GM12874 (cell line): ENCODE data around the gene CFAP45.

Source experiments
- TF ChIP-seq, protein P1 (sequence below): IDR thresholded peaks from 2 replicates; pipeline ENCODE4 v1.5.1; 2011; ENCODE audit warnings: low read depth, mild to moderate bottlenecking, control low read depth, low read length, moderate library complexity; ENCODE audit not compliant: insufficient read depth

Gene CFAP45

DNA sequence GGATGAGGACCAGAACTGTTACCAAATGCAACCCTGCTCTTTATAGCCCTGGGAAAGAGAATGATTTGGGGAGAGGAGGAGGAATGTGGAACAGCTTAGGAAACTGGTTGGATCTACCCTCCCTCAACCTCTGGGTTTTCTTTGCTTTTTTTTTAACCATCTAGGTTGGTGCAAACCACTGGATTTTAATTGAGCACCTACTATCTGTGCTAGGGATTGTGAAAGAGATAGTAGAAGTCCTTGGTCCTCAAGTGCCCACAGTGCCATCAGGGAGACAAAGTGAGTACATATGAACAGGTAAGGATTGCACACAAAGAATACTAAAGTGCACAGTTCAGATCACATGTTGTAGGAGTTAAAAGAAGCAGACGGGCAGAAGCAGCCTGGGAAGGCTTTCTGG is 20.7 kb upstream of the CFAP45 start:
- TF ChIP-seq, protein P1, sequence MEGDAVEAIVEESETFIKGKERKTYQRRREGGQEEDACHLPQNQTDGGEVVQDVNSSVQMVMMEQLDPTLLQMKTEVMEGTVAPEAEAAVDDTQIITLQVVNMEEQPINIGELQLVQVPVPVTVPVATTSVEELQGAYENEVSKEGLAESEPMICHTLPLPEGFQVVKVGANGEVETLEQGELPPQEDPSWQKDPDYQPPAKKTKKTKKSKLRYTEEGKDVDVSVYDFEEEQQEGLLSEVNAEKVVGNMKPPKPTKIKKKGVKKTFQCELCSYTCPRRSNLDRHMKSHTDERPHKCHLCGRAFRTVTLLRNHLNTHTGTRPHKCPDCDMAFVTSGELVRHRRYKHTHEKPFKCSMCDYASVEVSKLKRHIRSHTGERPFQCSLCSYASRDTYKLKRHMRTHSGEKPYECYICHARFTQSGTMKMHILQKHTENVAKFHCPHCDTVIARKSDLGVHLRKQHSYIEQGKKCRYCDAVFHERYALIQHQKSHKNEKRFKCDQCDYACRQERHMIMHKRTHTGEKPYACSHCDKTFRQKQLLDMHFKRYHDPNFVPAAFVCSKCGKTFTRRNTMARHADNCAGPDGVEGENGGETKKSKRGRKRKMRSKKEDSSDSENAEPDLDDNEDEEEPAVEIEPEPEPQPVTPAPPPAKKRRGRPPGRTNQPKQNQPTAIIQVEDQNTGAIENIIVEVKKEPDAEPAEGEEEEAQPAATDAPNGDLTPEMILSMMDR: no peak

DNA sequence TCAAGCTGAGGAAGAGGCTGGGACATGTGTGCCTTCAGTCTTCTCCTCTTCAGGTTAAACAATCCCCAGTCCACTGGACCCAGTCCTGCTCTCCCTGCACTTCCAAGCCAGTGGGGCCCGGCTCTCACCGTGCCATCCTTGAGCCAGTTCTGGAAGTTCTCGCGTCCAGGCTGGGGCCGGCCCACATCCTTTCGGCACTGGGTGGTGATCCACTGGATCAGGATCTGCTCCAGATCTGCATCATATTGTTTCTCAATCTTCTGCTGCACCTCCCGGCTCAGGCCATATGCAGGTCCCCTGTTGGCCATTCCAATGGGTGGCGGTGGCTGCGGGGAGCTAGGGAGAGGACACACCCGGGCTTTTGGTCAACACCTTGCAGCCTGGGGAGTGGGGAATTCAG is 20.2 kb upstream of the CFAP45 start:
- TF ChIP-seq, protein P1: no peak

DNA sequence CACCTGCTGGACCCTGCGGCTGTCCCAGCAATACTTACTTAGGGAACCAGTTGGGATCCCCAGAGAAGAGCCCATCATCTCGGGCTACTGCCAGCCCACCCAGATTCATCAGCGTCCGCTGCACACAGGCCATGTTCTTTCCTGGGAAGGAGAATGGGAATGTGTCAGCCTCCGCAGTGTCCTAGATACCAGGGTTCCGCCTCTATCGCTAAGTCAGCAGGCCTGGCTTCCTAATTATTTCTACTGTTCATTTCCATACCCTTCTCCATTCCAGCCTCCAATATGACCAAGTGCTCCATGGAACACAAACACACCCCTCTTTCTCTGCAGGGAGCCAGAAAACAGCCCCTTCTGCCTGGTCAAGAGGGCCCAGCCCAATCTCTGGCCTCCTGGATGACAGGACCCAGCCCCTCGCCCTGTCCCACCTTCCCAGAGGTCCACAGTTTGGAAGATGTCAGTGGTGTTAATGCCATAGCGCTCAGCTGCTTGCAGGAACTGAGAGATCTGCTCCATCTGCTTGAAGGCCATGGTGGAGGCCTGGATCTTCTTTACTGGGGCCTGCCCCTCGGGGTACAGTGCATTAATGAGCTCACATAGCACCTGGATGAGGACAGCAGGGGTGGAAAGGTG is 19.4 kb upstream of the CFAP45 start:
- TF ChIP-seq, protein P1: no peak

DNA sequence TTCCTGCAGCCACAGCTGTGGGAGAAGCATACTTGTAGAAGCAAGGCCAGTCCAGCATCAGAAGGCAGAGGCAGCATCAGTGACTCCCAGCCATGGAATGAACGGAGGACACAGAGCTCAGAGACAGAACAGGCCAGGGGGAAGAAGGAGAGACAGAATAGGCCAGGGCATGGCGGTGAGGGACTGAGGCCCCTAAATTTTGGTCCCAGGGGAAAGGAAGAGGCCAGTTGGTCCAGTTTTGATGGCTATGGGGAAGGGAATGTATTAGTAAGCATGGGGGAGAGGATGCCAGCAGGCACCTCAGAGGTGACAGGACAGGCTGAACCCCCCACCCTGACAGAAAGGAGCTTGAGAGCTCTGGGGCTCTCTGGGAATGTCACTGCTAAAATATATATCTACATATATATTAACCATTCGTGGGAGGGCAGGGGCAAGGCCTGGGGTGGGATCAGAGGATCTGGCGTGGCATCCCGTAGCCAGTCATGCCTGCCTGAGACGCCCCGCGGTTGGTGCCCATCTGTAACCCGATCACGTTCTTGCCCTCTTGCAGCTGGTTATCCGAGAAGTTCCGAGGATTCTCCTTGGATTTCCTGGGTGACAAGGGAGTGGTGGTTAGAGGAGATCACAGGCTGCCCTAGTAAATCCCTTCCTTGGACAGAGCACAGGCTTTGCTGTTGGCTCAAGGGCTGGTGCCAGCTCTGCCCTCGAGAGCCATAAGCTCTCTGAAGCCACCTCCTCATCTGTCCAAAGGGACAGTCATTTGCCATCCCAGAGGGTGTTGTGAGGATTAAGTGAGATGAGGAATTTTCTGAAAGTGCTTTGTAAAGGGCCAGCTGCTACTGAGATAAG is 18.6 kb upstream of the CFAP45 start:
- TF ChIP-seq, protein P1: no peak

DNA sequence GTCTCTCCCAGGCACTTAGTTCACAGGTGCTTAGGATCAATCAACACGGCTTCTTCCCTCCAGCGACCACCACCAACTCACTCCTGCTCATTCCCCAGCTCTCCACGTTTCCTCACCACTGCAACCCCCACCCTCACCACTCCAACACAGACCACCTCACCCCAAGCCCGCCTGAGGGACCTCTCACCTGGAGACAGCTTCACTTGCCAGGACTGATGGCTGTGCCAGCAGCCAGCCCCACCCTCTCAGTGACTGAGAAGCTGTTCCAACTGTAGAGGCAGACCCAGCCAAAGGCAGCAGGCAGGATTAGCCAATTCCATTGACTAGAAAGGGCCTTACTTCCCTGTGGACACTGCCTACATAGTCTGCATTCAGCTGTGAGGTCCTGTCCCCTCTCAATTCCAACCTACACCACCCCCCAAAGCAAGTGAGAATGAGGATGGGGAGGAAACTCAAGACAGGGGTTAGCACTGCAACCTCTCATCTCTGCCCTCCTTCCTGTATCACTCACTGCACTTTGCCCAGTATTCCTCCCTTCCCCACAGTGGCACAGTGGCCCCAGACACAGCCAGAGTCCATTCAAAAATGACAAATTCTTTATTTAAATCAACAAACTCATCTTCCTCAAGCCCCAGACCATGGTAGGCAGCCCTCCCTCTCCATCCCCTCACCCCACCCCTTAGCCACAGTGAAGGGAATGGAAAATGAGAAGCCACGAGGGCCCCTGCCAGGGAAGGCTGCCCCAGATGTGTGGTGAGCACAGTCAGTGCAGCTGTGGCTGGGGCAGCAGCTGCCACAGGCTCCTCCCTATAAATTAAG is 17.8 kb upstream of the CFAP45 start:
- TF ChIP-seq, protein P1: no peak

DNA sequence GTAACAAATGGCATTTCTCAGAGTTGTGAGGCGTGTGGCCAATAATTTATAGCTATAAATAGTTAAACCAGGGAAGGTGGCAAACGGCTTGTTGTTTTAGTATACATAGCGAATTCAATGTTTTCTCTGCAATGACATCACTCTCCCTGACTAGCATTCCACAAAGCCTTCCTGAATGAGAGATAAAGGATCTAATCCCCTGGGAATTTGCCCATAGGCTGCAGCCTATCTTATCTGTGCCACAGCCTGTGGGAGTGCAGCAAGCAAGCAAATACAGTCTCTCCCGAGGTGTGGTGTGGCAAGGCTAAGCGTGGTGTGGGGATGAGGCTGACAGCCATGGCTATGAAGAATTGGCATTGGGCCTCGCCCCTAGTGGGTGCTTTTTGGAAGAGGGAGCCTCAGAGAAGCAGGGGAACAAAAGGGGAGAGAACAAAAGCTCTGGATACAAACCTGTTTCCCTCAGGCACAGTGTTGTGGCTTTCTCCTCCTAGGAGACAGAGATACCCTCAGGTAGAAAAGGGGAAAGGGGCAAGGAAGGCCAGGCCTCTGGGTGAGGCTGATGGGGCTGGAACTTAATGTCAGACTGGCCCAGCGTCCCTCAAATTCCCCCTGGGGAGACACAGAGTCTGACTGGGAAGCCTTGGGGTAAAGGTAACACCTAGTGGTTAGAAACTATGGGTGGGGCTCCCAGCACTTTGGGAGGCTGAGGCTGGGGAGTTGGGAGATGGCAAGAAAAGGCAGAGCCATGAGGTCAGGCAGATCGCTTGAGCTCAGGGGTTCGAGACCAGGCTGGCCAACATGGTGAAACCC is 16.5 kb upstream of the CFAP45 start:
- TF ChIP-seq, protein P1: no peak
